WI38 (cell line): ENCODE results near the gene AK9.

Source experiments
- H3K4me3 ChIP-seq: 2 replicates; pipeline ENCODE4 v1.5.1; 2011; ENCODE audit warnings: low read depth, mild to moderate bottlenecking, control low read depth, low read length
- TF ChIP-seq, protein P1 (sequence below): IDR thresholded peaks from 2 replicates; pipeline ENCODE4 v1.5.1; 2012; ENCODE audit warnings: low read depth, mild to moderate bottlenecking, control low read depth, low read length

The AK9 gene

DNA sequence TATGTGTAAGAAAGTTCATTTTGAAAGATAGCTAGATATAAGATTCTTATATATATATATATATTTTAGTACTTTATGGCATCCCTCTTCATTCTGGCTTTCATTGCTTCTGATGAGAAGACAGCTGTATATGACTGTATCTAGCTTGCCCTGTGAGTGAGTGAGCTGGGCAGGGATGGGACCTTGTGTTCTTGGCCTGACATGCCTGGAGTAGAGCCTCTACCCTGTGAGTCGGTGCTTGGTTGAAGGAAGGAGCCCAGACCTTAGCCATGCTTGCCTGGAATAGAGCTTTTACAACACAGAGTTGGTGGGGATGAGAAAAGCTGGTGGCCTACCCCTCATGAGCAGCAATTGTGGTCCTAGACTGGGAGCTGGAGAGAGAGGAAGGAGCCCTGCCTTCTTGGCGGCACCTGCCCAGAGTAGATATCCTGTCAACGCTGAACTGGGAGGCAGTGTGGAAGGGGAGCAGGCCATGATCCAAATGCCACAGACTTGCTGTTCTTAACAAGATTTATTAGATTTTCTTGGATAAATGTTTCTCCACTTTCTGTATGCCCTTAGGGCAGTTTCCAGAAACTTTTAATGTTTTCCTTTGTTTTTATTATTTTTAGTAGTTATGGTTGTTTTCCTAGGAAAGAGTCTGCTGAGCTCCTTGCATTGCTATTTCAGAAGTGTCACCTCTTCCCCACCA is 31.7 kb upstream of the AK9 start:
- H3K4me3 ChIP-seq, result no peak overlapping the region
- TF ChIP-seq, protein P1, sequence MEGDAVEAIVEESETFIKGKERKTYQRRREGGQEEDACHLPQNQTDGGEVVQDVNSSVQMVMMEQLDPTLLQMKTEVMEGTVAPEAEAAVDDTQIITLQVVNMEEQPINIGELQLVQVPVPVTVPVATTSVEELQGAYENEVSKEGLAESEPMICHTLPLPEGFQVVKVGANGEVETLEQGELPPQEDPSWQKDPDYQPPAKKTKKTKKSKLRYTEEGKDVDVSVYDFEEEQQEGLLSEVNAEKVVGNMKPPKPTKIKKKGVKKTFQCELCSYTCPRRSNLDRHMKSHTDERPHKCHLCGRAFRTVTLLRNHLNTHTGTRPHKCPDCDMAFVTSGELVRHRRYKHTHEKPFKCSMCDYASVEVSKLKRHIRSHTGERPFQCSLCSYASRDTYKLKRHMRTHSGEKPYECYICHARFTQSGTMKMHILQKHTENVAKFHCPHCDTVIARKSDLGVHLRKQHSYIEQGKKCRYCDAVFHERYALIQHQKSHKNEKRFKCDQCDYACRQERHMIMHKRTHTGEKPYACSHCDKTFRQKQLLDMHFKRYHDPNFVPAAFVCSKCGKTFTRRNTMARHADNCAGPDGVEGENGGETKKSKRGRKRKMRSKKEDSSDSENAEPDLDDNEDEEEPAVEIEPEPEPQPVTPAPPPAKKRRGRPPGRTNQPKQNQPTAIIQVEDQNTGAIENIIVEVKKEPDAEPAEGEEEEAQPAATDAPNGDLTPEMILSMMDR, result no peak

DNA sequence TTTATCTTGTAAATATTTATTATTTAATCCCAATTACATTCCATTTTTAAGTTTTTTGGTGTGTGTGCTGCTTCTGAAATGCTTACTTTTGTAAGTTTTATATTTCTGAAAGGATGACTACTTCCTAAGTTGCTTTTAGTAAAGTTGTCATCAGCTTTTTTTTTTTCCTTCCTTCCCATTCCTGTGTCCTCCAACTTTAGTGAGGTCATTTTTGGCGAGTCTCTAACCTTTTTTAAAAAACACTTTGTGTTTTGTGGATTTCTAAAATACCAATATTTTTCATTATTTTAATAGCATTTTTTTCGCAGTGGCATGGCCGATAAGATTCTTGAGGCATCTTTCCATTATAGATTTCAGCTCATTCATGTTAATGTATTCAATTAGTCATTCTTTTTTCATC is 31.0 kb upstream of the AK9 start:
- TF ChIP-seq, protein P1, result no peak
- H3K4me3 ChIP-seq, result no peak overlapping the region

DNA sequence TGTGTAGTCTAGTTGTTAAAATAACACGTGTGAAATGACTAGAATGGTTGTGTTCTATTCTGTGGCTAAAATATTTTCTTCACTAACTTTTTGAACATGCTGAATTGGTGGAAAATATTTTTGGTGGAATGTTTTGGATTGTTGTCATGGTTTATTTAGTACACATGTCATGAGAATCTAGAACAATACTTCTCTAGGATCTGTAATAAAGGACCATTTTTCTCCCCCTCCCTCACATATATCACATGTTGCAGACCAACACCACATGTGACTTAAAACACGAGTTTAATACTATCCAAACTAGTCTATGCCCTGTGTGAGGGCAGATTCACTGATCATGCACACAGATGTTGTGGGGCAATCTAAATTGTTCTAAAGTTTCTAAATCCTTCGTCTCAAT is 29.3 kb upstream of the AK9 start:
- TF ChIP-seq, protein P1, result no peak
- no peak overlapping the region for H3K4me3 ChIP-seq

DNA sequence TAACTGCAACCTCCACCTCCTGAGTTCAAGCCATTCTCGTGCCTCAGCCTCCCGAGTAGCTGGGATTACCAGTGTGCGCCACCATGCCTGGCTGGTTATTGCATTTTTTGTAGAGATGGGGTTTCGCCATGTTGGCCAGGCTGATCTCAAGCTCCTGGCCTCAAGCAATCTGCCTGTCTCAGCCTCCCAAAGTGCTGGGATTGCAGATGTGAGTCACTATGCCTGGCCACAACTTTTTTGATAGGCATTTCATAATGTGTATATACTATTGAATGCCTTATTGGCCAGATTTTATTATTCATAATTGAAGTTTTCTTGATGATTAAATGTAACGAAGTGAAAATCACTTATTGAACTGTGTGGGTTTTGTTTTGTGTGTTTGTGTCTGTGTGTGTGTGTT is 28.0 kb upstream of the AK9 start:
- H3K4me3 ChIP-seq, result no peak overlapping the region
- TF ChIP-seq, protein P1, result no peak

DNA sequence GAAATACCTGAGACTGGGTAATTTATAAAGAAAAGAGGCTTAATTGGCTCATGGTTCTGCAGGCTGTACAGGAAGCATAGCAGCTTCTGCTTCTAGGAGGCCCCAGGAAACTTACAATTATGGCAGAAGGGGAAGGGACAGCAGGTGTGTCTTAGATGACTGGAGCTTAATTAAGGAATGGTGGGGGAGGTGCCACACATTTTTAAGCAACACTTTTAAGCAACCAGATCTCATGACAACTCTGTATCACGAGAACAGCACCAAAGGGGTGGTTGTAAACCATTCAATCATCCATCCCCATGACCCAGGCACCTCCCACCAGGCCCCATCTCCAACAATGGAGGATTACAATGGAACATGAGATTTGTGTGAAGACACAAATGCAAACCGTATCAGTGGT is 27.0 kb upstream of the AK9 start:
- H3K4me3 ChIP-seq, result no peak overlapping the region
- TF ChIP-seq, protein P1, result no peak

DNA sequence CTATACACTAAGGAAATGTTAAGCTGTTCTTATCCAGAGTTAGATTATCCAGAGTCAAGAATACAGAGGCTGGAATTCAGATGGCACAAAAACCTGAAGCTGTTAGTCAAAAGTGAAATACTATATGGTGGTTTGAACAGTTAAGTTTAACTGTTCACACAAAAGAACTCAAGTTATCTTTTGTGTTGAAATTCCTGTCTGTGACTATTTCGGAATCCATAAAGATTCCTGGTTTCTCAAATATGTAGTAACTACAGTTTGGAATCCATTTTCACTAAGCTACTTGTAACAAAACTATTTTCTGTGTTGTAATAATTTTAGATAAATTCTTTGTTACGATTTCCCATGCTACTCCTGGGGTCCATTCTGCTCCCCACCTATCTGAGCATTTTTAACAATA is 24.6 kb upstream of the AK9 start:
- no peak overlapping the region for H3K4me3 ChIP-seq
- TF ChIP-seq, protein P1, result no peak

DNA sequence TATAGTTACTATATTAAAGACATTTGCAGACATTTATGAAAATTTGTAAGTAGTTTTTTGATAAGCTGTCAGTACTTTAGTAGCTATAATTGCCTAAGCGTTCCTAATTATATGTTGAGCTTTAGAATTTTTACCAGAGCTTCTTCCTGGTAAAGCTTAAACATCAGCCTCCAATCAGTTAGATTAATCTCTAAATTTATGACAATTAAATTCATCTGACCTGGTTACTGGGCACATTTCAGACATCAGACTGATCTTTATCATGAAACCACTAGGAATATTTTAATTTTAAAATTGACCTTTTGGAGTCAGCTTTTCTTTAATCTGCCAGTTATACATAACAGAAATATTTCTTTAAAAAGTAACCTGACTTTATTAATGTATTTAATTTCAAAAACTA is 23.6 kb upstream of the AK9 start:
- TF ChIP-seq, protein P1, result no peak
- H3K4me3 ChIP-seq, result no peak overlapping the region
